ENCODE measurements around the gene SMPDL3B.

GRCh38 chr1:27974417-27974781 is 39.6 kb downstream of the SMPDL3B start:
- TF ChIP-seq ZHX2 (IDR thresholded peaks at IDR 0.05; ENCODE audit: low read depth), result no peak
- TF ChIP-seq ZHX2 (CRISPR knock-in tag; IDR thresholded peaks at IDR 0.05; ENCODE audit: borderline replicate concordance), result no peak
- TF ChIP-seq HINFP (CRISPR knock-in tag; IDR thresholded peaks at IDR 0.05; ENCODE audit: low read depth), result no peak
- no peak for TF ChIP-seq ZNF24 (IDR thresholded peaks at IDR 0.05)
- no peak for TF ChIP-seq KLF6 (CRISPR knock-in tag; IDR thresholded peaks at IDR 0.05)
- TF ChIP-seq ZNF12 (CRISPR knock-in tag; IDR thresholded peaks at IDR 0.05), result no peak
- no peak for TF ChIP-seq SETDB1 (CRISPR knock-in tag; IDR thresholded peaks at IDR 0.05; ENCODE audit: borderline replicate concordance)
- TF ChIP-seq BRCA1 (CRISPR knock-in tag; IDR thresholded peaks at IDR 0.05), result no peak
